Stimulated activated CD4-positive, alpha-beta T cell treated with anti-CD3 and anti-CD28 coated beads, TNF-alpha, amount 100 ng/mL, for 4 hours (primary cell): ENCODE results near the gene GAPT.
"Not testable (repeated sequence)": the region's sequence is repeated elsewhere in the genome, so short reads cannot be mapped to it uniquely, and the experiment has no call there.

ENCODE experiments used
- DNase-seq, 3 experiments: peaks; one replicate each; pipeline ENCODE4 v3.0.0-alpha.2; 2020; ENCODE audit warnings: low read depth in 3 of 3

The GAPT gene

DNA sequence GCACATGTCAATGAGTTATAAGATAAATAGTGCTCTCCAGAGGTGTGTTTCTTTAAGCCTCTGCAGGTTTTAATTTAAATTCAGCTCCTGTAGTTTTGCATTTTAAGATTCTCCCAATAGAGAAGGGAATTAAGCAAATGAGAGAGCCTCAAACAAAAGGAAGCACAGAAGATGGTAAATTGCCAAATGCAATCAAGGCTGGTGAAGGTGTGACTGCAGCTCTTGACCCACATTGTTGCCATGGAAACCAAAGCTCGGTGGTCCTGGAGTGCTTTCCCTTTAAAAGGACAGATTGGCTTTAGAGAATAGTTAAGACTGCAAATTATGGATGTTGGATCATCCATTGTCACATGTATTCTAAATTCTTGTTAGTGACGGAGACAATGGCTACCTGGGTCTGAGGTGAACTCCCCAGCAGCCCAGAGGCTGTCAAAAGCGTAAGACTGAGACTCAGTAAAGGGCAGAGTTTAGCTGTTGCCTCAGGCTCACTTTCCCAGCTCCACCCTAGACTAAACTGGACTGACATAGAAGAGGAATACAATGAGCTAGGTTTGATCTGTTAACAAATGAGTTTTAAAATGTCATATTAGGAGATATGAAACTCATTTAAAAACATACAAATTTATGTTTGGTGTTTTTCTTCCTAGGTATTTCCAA lies 12.3 kb downstream of the GAPT start:
- no peak for DNase-seq

DNA sequence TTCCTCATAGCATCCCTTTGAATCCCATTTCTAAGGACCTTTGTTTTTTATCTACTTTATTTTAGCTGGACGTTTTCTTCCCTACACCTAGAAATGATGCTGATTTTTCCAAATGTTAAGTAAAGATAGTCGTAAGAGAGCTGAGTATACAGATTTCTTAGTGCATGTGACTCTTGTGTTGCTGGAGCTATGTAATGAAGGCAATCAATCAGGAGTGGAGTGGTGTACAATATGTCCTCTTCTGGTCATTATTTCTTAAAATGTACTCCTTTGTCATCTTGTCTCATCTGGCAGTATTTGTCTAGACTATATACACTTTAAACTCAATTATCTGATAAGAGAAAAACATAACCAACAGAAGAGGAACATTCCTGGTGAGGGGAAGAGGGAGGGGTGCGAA lies 13.5 kb downstream of the GAPT start:
- DNase-seq = no peak

DNA sequence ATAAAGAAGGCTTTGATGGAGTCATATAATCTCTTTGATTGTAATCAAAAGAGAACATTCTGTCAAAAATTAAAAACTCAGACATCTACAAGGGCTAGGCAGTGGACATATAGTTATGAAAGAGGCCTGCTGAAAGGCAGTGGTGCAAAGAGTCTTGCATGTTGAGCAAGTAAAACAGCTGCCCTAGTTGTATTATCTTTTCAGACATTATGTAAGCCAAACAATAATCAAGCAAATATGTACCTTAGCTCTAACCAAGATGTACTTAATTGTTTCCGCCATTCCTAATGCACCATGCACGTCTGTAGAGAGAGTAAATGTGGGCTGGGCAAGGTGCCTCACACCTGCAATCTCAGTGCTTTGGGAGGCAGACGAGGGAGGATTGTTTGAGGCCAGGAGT lies 14.3 kb downstream of the GAPT start:
- DNase-seq = no peak

DNA sequence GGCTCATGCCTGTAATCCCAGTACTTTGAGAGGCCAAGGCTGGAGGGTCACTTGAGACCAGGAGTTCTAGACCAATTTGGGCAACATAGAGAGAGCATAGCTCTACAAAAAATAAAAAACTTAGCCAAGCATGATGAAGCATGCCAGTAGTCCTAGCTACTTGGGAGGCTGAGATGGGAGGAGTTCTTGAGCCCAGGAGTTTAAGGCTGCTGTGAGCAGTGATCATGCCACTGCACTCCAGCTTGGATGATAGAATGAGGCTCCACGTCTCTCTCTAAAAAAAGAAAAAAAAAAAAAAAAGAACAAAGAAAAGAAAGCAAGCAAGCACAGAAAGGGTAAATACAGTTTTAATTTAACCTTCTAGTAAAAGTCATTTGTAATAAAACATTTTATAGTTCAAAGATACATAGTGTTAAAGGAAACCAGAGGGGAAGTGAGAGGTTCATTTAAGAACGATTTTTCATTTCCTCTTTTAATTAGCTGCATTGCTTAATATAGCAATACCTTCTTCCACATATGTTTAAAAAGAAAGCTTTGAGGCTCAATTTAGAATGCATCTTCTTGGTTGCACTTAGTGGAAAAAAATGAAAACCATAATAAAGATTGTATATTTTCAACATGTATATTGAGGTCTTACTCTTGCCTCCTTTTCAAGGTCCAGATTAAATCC lies 14.9 kb downstream of the GAPT start:
- no peak for DNase-seq

DNA sequence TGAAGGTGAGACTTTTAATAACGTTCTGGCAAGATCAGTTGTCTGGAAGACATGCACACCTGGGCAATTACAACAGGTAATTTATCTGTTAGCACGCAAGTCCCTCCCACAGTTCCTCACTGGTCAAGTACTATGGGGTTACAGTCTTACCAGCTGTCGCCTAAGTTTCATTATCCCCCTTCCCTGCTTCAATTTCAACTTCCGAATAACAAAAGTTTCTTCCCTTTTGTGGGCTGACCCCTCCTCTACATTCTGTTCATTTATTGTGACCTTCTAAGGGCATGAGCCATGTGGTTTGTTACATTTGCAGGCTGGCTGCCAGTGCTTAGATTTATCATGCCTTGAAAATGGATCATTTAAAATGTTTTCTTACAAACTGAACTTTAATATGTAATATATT lies 16.5 kb downstream of the GAPT start:
- DNase-seq = no peak

DNA sequence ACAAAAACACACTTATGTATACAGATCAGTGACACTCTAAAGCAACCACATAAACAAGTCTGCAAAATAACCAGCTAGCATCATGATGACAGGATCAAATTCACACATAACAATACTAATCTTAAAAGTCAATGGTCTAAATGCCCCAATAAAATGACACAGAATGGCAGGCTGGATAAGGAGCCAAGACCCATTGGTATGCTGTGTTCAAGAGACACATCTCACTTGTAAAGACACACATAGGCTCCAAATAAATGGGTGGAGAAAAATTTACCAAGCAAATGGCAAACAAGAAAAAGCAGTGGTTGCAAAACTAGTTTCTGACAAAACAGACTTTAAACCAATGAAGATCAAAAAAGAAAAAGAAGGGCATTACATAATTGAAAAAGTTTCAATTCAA lies 26.0 kb downstream of the GAPT start:
- no peak for DNase-seq

DNA sequence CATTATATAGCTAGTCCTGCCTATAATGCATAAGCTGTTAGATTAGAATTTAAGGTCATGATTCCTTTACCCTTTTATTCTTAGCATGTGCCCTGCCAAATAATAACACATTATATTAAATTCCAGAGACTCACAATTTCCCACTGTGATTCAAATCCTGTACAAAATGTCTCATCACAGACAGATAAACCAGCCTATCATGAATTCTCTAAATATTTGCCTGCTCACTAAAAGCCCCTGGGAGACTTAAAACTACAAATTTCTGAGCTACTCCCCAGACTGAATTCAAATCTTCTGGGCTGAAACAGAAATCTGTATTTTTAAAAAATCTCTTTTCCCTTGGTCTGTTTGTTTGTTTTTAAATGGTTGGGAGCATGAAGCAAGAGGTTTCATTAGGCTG lies 32.7 kb downstream of the GAPT start:
- DNase-seq = no peak

DNA sequence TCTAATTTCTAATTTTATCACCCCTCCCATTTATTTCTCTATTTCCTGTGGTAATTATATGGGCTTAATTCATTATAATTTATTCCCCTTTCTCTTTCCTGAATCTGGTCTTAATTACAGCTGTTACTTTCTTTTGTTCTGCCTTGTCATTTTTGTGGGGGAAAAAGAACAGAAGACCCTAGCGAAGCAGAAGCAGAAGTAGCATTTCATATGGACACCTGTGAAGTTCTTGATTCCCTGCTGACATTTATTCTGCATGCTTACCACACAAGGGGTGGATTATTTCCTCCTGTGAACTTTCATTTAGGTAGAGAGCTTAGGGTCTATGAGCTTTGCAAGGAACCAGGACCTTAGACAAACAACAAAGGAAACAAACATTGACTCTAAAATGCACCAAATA lies 33.3 kb downstream of the GAPT start:
- DNase-seq = no peak

DNA sequence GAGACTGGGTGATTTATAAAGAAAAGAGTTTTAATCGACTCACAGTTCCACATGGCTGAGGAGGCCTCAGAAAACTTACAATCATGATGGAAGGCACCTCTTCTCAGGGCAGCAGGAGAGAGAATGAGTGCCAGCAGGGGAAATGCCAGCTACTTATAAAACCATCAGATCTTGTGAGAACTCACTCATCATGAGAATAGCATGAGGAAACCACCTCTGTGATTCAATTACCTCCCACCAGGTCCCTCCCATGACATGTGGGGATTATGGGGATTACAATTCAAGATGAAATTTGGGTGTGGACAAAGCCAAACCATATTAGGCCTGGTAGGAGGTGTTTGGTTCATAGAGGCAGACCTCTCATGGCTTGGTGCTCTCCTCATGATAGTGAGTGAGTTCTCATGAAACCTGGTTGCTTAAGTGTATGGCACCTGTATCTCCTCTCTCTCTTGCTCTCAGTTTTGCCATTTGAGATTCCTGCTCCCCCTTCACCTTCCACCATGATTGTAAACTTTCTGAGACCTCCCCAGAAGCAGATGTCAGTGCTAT lies 39.8 kb downstream of the GAPT start:
- DNase-seq = no peak

DNA sequence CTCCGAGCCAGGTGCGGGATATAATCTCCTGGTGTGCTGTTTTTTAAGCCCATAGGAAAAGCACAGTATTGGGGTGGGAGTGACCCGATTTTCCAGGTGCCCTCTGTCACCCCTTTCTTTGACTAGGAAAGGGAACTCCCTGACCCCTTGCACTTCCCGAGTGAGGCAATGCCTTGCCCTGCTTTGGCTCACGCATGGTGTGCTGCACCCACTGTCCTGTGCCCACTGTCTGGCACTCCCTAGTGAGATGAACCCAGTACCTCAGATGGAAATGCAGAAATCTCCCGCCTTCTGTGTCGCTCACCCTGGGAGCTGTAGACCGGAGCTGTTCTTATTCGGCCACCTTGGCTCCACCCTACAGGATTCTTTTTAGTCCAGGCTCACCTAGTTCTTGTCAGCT lies 50.7 kb downstream of the GAPT start:
- DNase-seq = not testable (repeated sequence)

DNA sequence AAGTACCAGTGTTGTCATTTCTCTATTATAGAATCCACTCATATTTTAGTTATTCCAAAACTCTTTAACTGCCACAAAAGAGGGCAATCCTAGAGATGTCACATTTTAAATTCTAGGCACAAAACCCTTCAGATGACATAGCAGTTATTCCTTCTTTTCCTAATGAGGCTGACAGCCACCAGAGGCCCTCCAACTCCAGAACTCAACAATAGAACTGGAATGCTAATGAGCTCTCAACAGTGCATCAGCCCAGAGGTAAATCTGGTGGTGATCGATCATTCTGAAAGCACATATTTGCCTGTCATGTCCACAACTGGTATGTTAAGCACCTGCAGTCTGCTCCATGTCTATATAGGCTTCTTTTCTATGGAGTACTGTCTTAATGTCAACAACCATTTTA lies 51.5 kb downstream of the GAPT start:
- no peak for DNase-seq

DNA sequence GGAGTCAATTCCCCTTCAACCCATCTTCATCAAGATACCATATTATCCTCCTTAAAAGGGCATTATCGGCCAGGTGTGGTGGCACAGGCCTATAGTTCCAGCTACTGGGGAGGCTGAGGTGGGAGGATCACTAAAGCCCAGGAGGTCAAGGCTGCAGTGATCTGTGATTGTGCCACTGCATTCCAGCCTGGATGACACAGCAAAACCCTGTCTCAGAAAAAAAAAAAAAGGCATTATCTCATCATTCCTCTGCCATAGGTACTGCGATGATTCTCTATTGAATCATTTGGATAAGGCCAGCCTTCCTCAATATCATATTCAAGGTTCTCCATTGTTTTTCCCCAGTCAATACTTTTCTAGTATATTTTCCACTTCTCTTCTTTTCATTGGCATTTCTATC lies 52.5 kb downstream of the GAPT start:
- no peak for DNase-seq

DNA sequence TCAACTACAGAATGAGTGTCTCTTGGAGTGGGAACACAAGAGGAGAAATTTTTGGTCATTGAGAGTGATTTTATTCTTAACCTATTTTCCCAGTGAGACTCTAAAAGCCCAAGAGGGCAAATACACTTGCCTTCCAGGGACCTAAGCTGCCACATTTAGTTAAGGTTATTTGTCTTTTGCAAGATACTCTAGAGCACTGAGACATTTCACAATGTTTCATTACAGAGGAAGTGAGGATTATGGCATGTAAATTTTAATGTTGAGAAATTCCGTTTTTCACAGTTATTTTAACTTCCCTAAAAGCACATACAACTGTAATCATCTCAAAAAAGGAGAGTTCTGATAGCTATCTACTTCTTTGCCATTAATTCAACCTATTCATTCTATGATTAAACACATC lies 53.0 kb downstream of the GAPT start:
- no peak for DNase-seq

DNA sequence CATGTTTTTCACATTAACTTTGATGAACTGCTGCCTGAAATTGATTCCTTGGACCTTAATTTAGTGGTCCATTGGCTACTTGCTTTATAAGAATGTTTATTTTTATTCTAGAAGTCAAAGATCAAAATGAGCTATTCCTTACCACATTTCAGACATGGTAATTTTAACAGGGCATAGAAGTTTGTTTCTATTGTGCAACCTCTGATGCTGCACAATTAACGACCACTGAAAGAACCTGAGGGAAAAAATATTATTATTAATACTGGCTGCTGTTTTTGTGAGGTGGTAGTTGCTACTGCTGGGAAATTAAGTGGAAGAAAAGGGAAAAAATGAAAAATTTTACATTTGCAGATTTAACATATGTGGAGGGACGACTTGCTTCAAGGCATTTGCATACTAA lies 53.7 kb downstream of the GAPT start:
- DNase-seq = no peak

DNA sequence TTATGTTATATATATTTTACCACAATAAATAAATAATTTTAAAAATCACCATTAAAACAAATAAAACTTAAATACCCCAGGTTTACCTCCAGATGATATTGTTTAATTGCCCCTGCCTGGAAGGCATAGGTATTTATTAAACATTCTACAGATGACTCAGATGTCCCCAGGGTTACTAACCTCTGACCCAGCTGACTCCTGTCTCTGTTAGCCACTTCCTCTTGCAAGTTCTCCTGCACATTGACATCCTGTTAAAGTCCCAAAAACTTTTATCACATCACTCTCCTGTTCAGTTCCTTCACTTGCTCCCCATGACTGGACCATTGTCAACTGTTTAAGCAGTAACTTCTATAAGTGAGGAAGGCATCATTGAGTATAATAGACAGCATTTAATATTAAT lies 54.7 kb downstream of the GAPT start:
- no peak for DNase-seq
